ENCODE results near the gene SLMAP.

GRCh38 chr3:57794501-57794900 is 38.4 kb downstream of the SLMAP start:
- TF ChIP-seq CTCF (IDR thresholded peaks at IDR 0.05) (no peak), POLR2A (IDR thresholded peaks at IDR 0.05) (no peak)

Measured in lower leg skin (tissue), 3 donors.